ENCODE measurements around the gene BFAR. TPM values are rescaled to one million over a fixed set of nuclear protein-coding genes. Genes with fewer than 3 reads are reported as not detected.
"Not testable (repeated sequence)": the region's sequence is repeated elsewhere in the genome, so short reads cannot be mapped to it uniquely, and the experiment has no call there.

BFAR gene
- total RNA-seq, 4 donors from 2014 or later, result 41.6 to 51.4 (median 44.8) TPM

DNA sequence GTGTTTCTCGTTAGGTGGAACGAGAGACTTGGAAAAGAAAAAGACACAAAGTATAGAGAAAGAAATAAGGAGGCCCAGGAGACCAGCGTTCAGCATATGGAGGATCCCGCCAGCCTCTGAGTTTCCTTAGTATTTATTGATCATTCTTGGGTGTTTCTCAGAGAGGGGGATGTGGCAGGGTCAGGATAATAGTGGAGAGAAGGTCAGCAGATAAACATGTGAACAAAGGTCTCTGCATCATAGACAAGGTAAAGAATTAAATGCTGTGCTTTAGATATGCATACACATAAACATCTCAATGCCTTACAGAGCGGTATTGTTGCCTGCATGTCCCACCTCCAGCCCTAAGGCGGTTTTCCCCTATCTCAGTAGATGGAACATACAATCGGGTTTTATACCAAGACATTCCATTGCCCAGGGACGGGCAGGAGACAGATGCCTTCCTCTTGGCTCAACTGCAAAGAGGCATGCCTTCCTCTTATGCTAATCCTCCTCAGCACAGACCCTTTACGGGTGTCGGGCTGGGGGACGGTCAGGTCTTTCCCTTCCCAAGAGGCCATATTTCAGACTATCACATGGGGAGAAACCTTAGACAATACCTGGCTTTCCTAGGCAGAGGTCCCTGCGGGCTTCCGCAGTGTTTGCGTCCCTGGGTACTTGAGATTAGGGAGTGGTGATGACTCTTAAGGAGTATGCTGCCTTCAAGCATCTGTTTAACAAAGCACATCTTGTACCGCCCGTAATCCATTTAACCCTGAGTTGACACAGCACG lies 3.6 kb downstream of the BFAR start:
- 46% methylated on average over 16 of the region's 17 CpGs for WGBS
- peak in 1 of 3 donors; percentile 41 for TF ChIP-seq POLR2AphosphoS5 (IDR thresholded peaks at IDR 0.05)
- peak in 1 of 2 donors; percentile 52 for DNase-seq (ENCODE audit: low spot score in 2 of 2)
- H3K4me3 ChIP-seq, H3K27me3 ChIP-seq, H3K9me3 ChIP-seq: not testable (repeated sequence)
- peaks cover 46% of the 10 kb centered on the region for H3K4me1 ChIP-seq
- peak overlapping the region; percentile 52 for H3K27ac ChIP-seq
- H3K36me3 ChIP-seq, result peaks cover 10% of the 10 kb centered on the region

GRCh38 chr16:14636951-14637240 lies 4.1 kb downstream of the BFAR start:
- H3K27ac ChIP-seq, result peak overlapping the region; percentile 52
- H3K9me3 ChIP-seq; H3K27me3 ChIP-seq; DNase-seq (ENCODE audit: low spot score in 2 of 2); H3K4me3 ChIP-seq: not testable (repeated sequence)
- peaks cover 11% of the 10 kb centered on the region for H3K36me3 ChIP-seq
- peaks cover 43% of the 10 kb centered on the region for H3K4me1 ChIP-seq
- WGBS, result 21% methylated on average over 1 of the region's 1 CpG

DNA sequence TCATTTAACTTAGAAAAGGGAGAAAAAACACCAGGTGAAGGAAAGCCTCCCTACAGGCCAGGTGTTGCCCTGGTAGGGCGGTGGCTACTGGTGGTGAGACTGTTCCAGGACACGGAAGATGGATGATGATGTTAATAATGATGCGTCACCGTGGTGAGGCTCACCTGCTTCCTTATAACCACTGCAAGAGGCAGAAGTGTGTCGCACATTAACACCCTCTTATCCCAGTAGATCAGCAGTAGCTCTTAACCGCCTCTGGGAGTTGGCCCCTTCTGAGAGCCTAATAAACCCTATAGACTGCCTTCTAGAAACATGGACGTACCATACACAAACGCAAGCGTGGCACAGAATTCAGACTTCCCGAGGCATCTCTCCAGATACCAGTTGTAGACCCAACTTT lies 7.8 kb downstream of the BFAR start:
- Histone ChIP-seq H3K4me3 (no peak overlapping the region), H3K9me3 (no peaks in the 10 kb centered on the region), H3K4me1 (peaks cover 16% of the 10 kb centered on the region), H3K36me3 (peaks cover 25% of the 10 kb centered on the region), H3K27me3 (no peaks in the 10 kb centered on the region), H3K27ac (no peak overlapping the region)
- WGBS, result 73% methylated on average over 10 of the region's 10 CpGs
- no peak for TF ChIP-seq POLR2AphosphoS5 (IDR thresholded peaks at IDR 0.05)
- TF ChIP-seq, protein P1, sequence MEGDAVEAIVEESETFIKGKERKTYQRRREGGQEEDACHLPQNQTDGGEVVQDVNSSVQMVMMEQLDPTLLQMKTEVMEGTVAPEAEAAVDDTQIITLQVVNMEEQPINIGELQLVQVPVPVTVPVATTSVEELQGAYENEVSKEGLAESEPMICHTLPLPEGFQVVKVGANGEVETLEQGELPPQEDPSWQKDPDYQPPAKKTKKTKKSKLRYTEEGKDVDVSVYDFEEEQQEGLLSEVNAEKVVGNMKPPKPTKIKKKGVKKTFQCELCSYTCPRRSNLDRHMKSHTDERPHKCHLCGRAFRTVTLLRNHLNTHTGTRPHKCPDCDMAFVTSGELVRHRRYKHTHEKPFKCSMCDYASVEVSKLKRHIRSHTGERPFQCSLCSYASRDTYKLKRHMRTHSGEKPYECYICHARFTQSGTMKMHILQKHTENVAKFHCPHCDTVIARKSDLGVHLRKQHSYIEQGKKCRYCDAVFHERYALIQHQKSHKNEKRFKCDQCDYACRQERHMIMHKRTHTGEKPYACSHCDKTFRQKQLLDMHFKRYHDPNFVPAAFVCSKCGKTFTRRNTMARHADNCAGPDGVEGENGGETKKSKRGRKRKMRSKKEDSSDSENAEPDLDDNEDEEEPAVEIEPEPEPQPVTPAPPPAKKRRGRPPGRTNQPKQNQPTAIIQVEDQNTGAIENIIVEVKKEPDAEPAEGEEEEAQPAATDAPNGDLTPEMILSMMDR (IDR thresholded peaks at IDR 0.05), result no peak
- TF ChIP-seq POLR2A (IDR thresholded peaks at IDR 0.05), result no peak
- TF ChIP-seq EP300 (IDR thresholded peaks at IDR 0.05), result no peak
- DNase-seq (ENCODE audit: low spot score in 2 of 2), result peak in 1 of 2 donors; percentile 27

- WGBS, result 93% methylated on average over 8 of the region's 8 CpGs
- Histone ChIP-seq H3K27me3 (no peaks in the 10 kb centered on the region), H3K4me3 (no peak overlapping the region), H3K36me3 (peaks cover 32% of the 10 kb centered on the region), H3K9me3 (no peaks in the 10 kb centered on the region), H3K4me1 (peaks cover 10% of the 10 kb centered on the region), H3K27ac (no peak overlapping the region)
- DNase-seq (ENCODE audit: low spot score in 2 of 2), result peak in 1 of 2 donors; percentile 17
- TF ChIP-seq POLR2A (IDR thresholded peaks at IDR 0.05), result no peak
- TF ChIP-seq, protein P1 (IDR thresholded peaks at IDR 0.05), result no peak
Measured at GRCh38 chr16:14641206-14641605, 8.5 kb downstream of the BFAR start.

- Histone ChIP-seq H3K4me1 (peaks cover 2% of the 10 kb centered on the region), H3K27me3 (no peaks in the 10 kb centered on the region)
Measured at GRCh38 chr16:14641926-14642325, 9.2 kb downstream of the BFAR start.

GRCh38 chr16:14649816-14650215 lies 17.1 kb downstream of the BFAR start:
- no peaks in the 10 kb centered on the region for H3K27me3 ChIP-seq
- 96% methylated on average over 10 of the region's 10 CpGs for WGBS
- peaks cover 88% of the 10 kb centered on the region for H3K36me3 ChIP-seq
- H3K27ac ChIP-seq, result no peak overlapping the region
- TF ChIP-seq POLR2AphosphoS5 (IDR thresholded peaks at IDR 0.05) (no peak), EP300 (IDR thresholded peaks at IDR 0.05) (no peak), POLR2A (IDR thresholded peaks at IDR 0.05) (no peak)
- TF ChIP-seq, protein P1 (IDR thresholded peaks at IDR 0.05), result no peak
- H3K4me1 ChIP-seq, result no peaks in the 10 kb centered on the region
- H3K4me3 ChIP-seq, result no peak overlapping the region
- no peaks in the 10 kb centered on the region for H3K9me3 ChIP-seq
- no peak for DNase-seq (ENCODE audit: low spot score in 2 of 2)

More at GRCh38 chr16:14641926-14642325, 9.2 kb downstream of the BFAR start:
- no peaks in the 10 kb centered on the region for H3K9me3 ChIP-seq
- no peak overlapping the region for H3K27ac ChIP-seq
- no peak for TF ChIP-seq EP300 (IDR thresholded peaks at IDR 0.05)
- TF ChIP-seq POLR2AphosphoS5 (IDR thresholded peaks at IDR 0.05), result no peak
- TF ChIP-seq, protein P1 (IDR thresholded peaks at IDR 0.05), result no peak
- no peak for TF ChIP-seq POLR2A (IDR thresholded peaks at IDR 0.05)
- 90% methylated on average over 7 of the region's 7 CpGs for WGBS
- peaks cover 39% of the 10 kb centered on the region for H3K36me3 ChIP-seq
- H3K4me3 ChIP-seq, result no peak overlapping the region
- DNase-seq (ENCODE audit: low spot score in 2 of 2), result peak in 1 of 2 donors; percentile 42

Data from suprapubic skin (tissue), 4 donors.